Measurements from ENCODE around the gene PLEKHO1.

- TF ChIP-seq CTCF (conservative IDR thresholded peaks at IDR 0.05; ENCODE audit: low read depth, low read length): no peak
- TF ChIP-seq EZH2 (IDR thresholded peaks at IDR 0.05; ENCODE audit: borderline replicate concordance, low read depth, low read length, poor library complexity, severe bottlenecking): no peak
Measured at GRCh38 chr1:150118716-150119115, 31.0 kb upstream of the PLEKHO1 start.
